ENCODE measurements around the gene MEX3D. TPM values are rescaled to one million over a fixed set of nuclear protein-coding genes. Genes with fewer than 3 reads are reported as not detected.
A peak's percentile ranks its signal among the peaks of the same experiment; 100 is the strongest.

MEX3D gene
- total RNA-seq, 2 donors from 2014 or later, result 6.8 to 7.4 TPM

GRCh38 chr19:1509602-1510441 lies 58.3 kb downstream of the MEX3D start:
- Mint-ChIP-seq H3K4me1 (ENCODE audit: low read depth in 2 of 2) (peaks cover 7 to 10% of the 10 kb centered on the region in 2 donors), H3K27ac (no peak overlapping the region), H3K27me3 (peaks cover 0 to 8% of the 10 kb centered on the region in 2 donors), H3K4me3 (no peak overlapping the region), H3K9me3 (no peaks in the 10 kb centered on the region), H3K36me3 (no peaks in the 10 kb centered on the region)
- no peak for ATAC-seq
- no peak for DNase-seq (ENCODE audit: low spot score)

GRCh38 chr19:1508507-1508856 lies 59.6 kb downstream of the MEX3D start:
- Mint-ChIP-seq H3K36me3 (no peaks in the 10 kb centered on the region), H3K4me1 (ENCODE audit: low read depth in 2 of 2) (peaks cover 7 to 10% of the 10 kb centered on the region in 2 donors), H3K27ac (no peak overlapping the region), H3K27me3 (peaks cover 0 to 12% of the 10 kb centered on the region in 2 donors), H3K9me3 (no peaks in the 10 kb centered on the region), H3K4me3 (peak overlapping the region; percentile 26)
- DNase-seq (ENCODE audit: low spot score) (no peak), ATAC-seq (no peak)

DNA sequence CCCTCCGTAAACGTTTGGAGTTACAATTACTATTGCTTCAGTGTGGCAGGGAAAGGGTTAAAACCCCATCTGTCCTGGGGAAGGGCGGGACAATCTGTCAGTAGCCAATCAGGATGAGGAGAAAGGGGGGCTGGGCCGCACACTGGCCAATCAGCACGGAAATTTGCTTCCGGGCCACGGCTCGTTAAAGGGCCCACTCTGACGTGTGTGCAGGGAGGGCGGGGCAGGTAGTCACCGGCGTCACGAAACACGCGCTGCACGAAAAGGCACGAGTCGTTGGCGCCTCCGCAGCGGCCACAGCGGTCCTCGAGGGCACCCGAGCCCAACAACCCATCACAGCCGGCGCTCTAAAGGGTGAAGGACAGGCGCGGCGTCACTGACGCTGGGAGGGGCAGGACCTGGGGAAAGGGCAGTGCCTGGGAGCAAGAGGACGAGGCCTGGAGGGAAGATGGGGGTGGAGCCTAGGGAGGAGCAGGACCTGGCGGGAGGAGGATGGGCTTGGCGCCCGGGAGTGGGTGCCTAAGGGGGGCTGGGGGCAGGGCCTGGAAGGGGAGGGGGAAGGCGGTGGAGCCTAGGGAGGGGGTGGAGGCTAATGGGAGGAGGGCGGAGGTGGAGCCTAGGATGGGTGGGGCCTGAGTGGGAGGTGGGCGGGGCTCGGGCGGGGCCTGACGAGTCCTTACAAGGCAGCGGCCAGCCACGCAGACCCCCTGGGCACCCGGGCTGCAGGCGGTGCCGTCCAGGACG lies 60.2 kb downstream of the MEX3D start:
- Mint-ChIP-seq H3K4me1 (ENCODE audit: low read depth in 2 of 2) (peaks cover 7 to 10% of the 10 kb centered on the region in 2 donors), H3K36me3 (no peaks in the 10 kb centered on the region), H3K27ac (peak overlapping the region; percentile 67 to 84), H3K9me3 (no peaks in the 10 kb centered on the region), H3K4me3 (peak overlapping the region; percentile 93), H3K27me3 (peaks cover 0 to 12% of the 10 kb centered on the region in 2 donors)
- DNase-seq (ENCODE audit: low spot score) (peak; percentile 91), ATAC-seq (peak; percentile 93 to 96)

DNA sequence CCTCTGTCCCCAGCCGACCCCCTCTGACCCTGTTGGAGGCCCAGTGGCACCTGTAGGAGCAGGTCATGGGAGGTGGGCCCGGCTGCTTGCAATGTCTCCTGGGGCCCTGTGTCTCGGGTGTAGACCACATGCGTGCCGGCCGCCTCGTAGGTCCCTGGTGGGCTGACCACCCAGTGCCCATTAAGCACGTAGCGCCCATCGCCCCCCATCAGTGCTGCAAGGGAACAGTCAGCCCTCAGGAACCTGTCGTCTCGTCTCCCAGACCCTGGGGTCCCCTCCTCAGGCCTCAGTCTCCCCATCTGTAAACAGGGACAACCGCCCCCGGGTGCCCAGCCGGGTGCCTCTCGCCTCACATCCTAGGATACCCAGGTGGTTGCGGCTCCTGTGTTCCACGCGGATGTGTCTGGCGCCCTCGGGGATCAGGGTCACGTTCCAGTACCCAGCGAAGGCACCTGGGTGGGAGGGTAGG lies 60.9 kb downstream of the MEX3D start:
- Mint-ChIP-seq H3K4me3 (peak overlapping the region; percentile 93), H3K27ac (peak overlapping the region; percentile 67 to 84), H3K9me3 (no peaks in the 10 kb centered on the region), H3K4me1 (ENCODE audit: low read depth in 2 of 2) (peaks cover 7 to 10% of the 10 kb centered on the region in 2 donors), H3K27me3 (peaks cover 0 to 15% of the 10 kb centered on the region in 2 donors), H3K36me3 (no peaks in the 10 kb centered on the region)
- ATAC-seq (no peak), DNase-seq (ENCODE audit: low spot score) (no peak)

GRCh38 chr19:1505991-1506881 lies 61.9 kb downstream of the MEX3D start:
- no peak overlapping the region for H3K27ac Mint-ChIP-seq
- H3K4me1 Mint-ChIP-seq (ENCODE audit: low read depth in 2 of 2), result peaks cover 7 to 10% of the 10 kb centered on the region in 2 donors
- H3K9me3 Mint-ChIP-seq, result no peaks in the 10 kb centered on the region
- no peak for DNase-seq (ENCODE audit: low spot score)
- H3K27me3 Mint-ChIP-seq, result peaks cover 0 to 15% of the 10 kb centered on the region in 2 donors
- H3K4me3 Mint-ChIP-seq, result no peak overlapping the region
- ATAC-seq, result no peak
- H3K36me3 Mint-ChIP-seq, result no peaks in the 10 kb centered on the region

- H3K4me1 Mint-ChIP-seq (ENCODE audit: low read depth in 2 of 2), result peaks cover 7 to 9% of the 10 kb centered on the region in 2 donors
- no peak overlapping the region for H3K4me3 Mint-ChIP-seq
- H3K27ac Mint-ChIP-seq, result no peak overlapping the region
- H3K36me3 Mint-ChIP-seq, result no peaks in the 10 kb centered on the region
- no peak for DNase-seq (ENCODE audit: low spot score)
- H3K27me3 Mint-ChIP-seq, result peaks cover 0 to 14% of the 10 kb centered on the region in 2 donors
- no peak for ATAC-seq
- no peaks in the 10 kb centered on the region for H3K9me3 Mint-ChIP-seq
These were observed 63.1 kb downstream of the MEX3D start for GRCh38 chr19:1505012-1505411.

Other genes with a start within 250 kb of the MEX3D start
- 10 to 100 TPM; 89.1 to 89.5 TPM for gene NDUFS7, start 184.4 kb downstream of the MEX3D start, total RNA-seq
- 10 to 100 TPM in 1 of 2 donors, 1 to 10 TPM in 1; 5.2 to 15.6 TPM for gene GAMT, start 166.8 kb downstream of the MEX3D start, total RNA-seq
- gene DAZAP1, start 160.7 kb downstream of the MEX3D start, total RNA-seq, result 100 to 1,000 TPM; 233 to 282 TPM
- 1,000 to 10,000 TPM in 1 of 2 donors, 100 to 1,000 TPM in 1; 757 to 1,081 TPM for gene RPS15, start 129.9 kb downstream of the MEX3D start, total RNA-seq
- under 1 TPM; 0.05 to 0.17 TPM for gene APC2, start 118.2 kb downstream of the MEX3D start, total RNA-seq
- gene C19orf25, start 89.1 kb downstream of the MEX3D start, total RNA-seq, result 10 to 100 TPM; 45.1 to 58.4 TPM
- 1 to 10 TPM; 1.2 to 2.3 TPM for gene PCSK4, start 78.0 kb downstream of the MEX3D start, total RNA-seq
- gene REEP6, start 77.1 kb downstream of the MEX3D start, total RNA-seq, result 1 to 10 TPM; 1.7 to 3.2 TPM
- gene ADAMTSL5, start 55.3 kb downstream of the MEX3D start, total RNA-seq, result 1 to 10 TPM; 1.2 to 1.8 TPM
- gene PLK5, start 44.2 kb downstream of the MEX3D start, total RNA-seq, result not detected
- 100 to 1,000 TPM in 1 of 2 donors, 10 to 100 TPM in 1; 92.5 to 233 TPM for gene MBD3, start 24.5 kb upstream of the MEX3D start, total RNA-seq
- 100 to 1,000 TPM; 179 to 184 TPM for gene UQCR11, start 37.1 kb upstream of the MEX3D start, total RNA-seq
- gene TCF3, start 84.3 kb upstream of the MEX3D start, total RNA-seq, result 10 to 100 TPM; 60.4 to 87.9 TPM
- not detected for gene ONECUT3, start 185.2 kb upstream of the MEX3D start, total RNA-seq
- 1 to 10 TPM; 2.3 to 2.8 TPM for gene ATP8B3, start 244.0 kb upstream of the MEX3D start, total RNA-seq

All from natural killer cell treated with Interleukin-12 subunit alpha and Interleukin-12 subunit beta and Interleukin-15 and Interleukin-18, amount 100 ng/mL, for 72 hours (primary cell).